Esophagus muscularis mucosa (tissue), 3 donors: Measurements from ENCODE around the gene ZNF160.

Source experiments
- CTCF ChIP-seq, 3 experiments: fragments of 200-600 bp in 2 of 3; fragments of 450-650 bp in 1 of 3; sonication (generic) in 2 of 3; IDR thresholded peaks; one replicate each; pipeline ENCODE4 v1.5.1; 2017 to 2019; ENCODE audit warnings: antibody characterized with exemption in 3 of 3, mild to moderate bottlenecking in 2 of 3, moderate library complexity in 1 of 3
- POLR2AphosphoS5 ChIP-seq, 2 donors: sonication (generic); formaldehyde crosslinking; IDR thresholded peaks; one replicate each; pipeline ENCODE4 v1.6.1; 2017; ENCODE audit warnings: antibody characterized with exemption in 2 of 2

- TF ChIP-seq CTCF (IDR thresholded peaks at IDR 0.05), result no peak
- no peak for TF ChIP-seq POLR2AphosphoS5 (IDR thresholded peaks at IDR 0.05)
Observed at GRCh38 chr19:53147645-53148044, 44.4 kb upstream of the ZNF160 start.
